H1 (cell line): ENCODE data around the gene SETX.

ENCODE experiments used
- CHD1 ChIP-seq: IDR thresholded peaks from 2 replicates; pipeline ENCODE4 v1.6.1; 2012; ENCODE audit warnings: low read depth, low read length, improper control_type of control experiment
- EP300 ChIP-seq, 2 experiments: IDR thresholded peaks; 1 replicate in 1 of 2; 2 replicates in 1 of 2; pipeline ENCODE4 v1.6.1; 2011 to 2012; ENCODE audit warnings: low read depth in 2 of 2, low read length in 2 of 2, mild to moderate bottlenecking in 2 of 2, borderline replicate concordance in 1 of 2, inconsistent platforms in 1 of 2, moderate library complexity in 1 of 2
- GTF2F1 ChIP-seq: IDR thresholded peaks from 2 replicates; pipeline ENCODE4 v1.6.1; 2012; ENCODE audit warnings: low read depth, low read length, improper control_type of control experiment, borderline replicate concordance
- JUN ChIP-seq: IDR thresholded peaks from 2 replicates; pipeline ENCODE4 v1.6.1; 2011; ENCODE audit warnings: low read depth, mild to moderate bottlenecking, improper control_type of control experiment, low read length
- POLR2A ChIP-seq, 2 experiments: IDR thresholded peaks; 1 replicate in 1 of 2; 2 replicates in 1 of 2; pipeline ENCODE4 v1.6.1; 2011; ENCODE audit warnings: low read depth in 2 of 2, low read length in 2 of 2, mild to moderate bottlenecking in 2 of 2; ENCODE audit errors: control extremely low read depth in 1 of 2
- POLR2AphosphoS5 ChIP-seq: IDR thresholded peaks from 2 replicates; pipeline ENCODE4 v1.6.1; 2011; ENCODE audit warnings: low read depth, low read length
- SRF ChIP-seq: IDR thresholded peaks from 2 replicates; pipeline ENCODE4 v1.6.1; 2011; ENCODE audit warnings: mild to moderate bottlenecking, low read depth, low read length, moderate library complexity
- TCF12 ChIP-seq: IDR thresholded peaks from 2 replicates; pipeline ENCODE4 v1.6.1; 2011; ENCODE audit warnings: low read depth, mild to moderate bottlenecking, low read length
- YY1 ChIP-seq: IDR thresholded peaks from 2 replicates; pipeline ENCODE4 v1.6.1; 2011; ENCODE audit warnings: low read depth, mild to moderate bottlenecking, low read length
- TF ChIP-seq, protein P1 (sequence below), 3 experiments: IDR thresholded peaks; 1 replicate in 2 of 3; 2 replicates in 1 of 3; pipeline versions ENCODE4 v1.5.1 to v1.6.1; 2011; ENCODE audit warnings: low read length in 3 of 3, mild to moderate bottlenecking in 3 of 3, inconsistent platforms in 2 of 3, low read depth in 1 of 3, moderate library complexity in 1 of 3; ENCODE audit not compliant: insufficient read depth in 1 of 3; ENCODE audit errors: control extremely low read depth in 1 of 3
- TF ChIP-seq, protein P2 (sequence below): IDR thresholded peaks from 2 replicates; pipeline ENCODE4 v1.6.1; 2011; ENCODE audit warnings: low read length, improper control_type of control experiment
- TF ChIP-seq, protein P3 (sequence below): IDR thresholded peaks from 2 replicates; pipeline ENCODE4 v1.6.1; 2012; ENCODE audit warnings: inconsistent platforms

DNA sequence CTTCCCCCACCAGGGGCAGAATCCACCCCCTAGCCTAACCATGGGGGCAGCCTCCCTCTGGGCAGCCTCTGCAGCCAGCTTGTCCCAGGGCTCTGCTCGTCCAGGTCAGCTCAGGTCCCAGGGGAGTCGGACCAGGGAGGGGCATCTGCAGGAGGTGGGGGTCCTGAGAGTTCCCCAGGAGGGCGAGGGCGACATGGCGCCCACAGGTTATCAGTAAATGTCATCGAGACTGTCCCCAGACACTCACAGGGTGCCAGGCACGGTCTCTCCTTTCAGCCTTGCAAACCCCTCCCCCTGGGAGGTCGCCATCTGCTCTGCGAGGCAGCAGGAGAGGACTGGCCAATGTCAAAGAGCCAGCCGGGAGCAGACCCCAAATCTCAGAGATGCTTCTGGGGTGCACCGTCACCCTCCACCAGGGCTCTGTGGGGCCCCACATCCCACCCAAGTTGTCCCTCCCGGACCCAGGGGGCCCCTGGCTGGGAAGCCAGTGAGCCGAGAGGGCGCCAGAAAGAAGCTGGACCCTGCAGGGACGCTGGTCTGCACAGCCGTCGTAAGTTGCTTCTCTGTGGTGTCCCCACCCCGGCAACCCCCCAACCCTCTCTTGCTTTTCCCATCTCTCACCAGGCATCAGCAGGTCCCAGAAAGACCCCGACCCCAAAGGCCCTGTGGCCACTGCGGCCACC, 123.6 kb downstream of the SETX start:
- no peak for TF ChIP-seq GTF2F1
- TF ChIP-seq, protein P1, sequence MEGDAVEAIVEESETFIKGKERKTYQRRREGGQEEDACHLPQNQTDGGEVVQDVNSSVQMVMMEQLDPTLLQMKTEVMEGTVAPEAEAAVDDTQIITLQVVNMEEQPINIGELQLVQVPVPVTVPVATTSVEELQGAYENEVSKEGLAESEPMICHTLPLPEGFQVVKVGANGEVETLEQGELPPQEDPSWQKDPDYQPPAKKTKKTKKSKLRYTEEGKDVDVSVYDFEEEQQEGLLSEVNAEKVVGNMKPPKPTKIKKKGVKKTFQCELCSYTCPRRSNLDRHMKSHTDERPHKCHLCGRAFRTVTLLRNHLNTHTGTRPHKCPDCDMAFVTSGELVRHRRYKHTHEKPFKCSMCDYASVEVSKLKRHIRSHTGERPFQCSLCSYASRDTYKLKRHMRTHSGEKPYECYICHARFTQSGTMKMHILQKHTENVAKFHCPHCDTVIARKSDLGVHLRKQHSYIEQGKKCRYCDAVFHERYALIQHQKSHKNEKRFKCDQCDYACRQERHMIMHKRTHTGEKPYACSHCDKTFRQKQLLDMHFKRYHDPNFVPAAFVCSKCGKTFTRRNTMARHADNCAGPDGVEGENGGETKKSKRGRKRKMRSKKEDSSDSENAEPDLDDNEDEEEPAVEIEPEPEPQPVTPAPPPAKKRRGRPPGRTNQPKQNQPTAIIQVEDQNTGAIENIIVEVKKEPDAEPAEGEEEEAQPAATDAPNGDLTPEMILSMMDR (IDR thresholded peaks at IDR 0.05; ENCODE audit: control extremely low read depth in 1 of 3, insufficient read depth in 1 of 3, low read depth in 1 of 3, low read length in 3 of 3): no peak
- TF ChIP-seq POLR2A (IDR thresholded peaks at IDR 0.05; ENCODE audit: control extremely low read depth in 1 of 2, low read depth in 2 of 2, low read length in 2 of 2): no peak
- TF ChIP-seq, protein P2, sequence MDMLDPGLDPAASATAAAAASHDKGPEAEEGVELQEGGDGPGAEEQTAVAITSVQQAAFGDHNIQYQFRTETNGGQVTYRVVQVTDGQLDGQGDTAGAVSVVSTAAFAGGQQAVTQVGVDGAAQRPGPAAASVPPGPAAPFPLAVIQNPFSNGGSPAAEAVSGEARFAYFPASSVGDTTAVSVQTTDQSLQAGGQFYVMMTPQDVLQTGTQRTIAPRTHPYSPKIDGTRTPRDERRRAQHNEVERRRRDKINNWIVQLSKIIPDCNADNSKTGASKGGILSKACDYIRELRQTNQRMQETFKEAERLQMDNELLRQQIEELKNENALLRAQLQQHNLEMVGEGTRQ: no peak
- TF ChIP-seq TCF12: no peak
- TF ChIP-seq YY1: no peak
- no peak for TF ChIP-seq CHD1
- TF ChIP-seq POLR2AphosphoS5: no peak
- TF ChIP-seq, protein P3, sequence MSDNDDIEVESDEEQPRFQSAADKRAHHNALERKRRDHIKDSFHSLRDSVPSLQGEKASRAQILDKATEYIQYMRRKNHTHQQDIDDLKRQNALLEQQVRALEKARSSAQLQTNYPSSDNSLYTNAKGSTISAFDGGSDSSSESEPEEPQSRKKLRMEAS: no peak
- TF ChIP-seq SRF: no peak
- no peak for TF ChIP-seq JUN
- TF ChIP-seq EP300 (IDR thresholded peaks at IDR 0.05; ENCODE audit: borderline replicate concordance in 1 of 2, low read depth in 2 of 2, low read length in 2 of 2): no peak
